AG04450 (cell line): ENCODE measurements around the gene TP53TG5. TPM values are rescaled to one million over a fixed set of nuclear protein-coding genes. Genes with fewer than 3 reads are reported as not detected.

Experiments used
- CTCF ChIA-PET: fragments of 300-600, 350-600 bp; formaldehyde crosslinking; extraction: SDS; loops from one replicate; lab custom pipeline; 2022; ENCODE audit warnings: antibody characterized with exemption, inconsistent platforms; lab: Charles Lee
- POLR2A ChIA-PET: fragments of 350-600 bp; formaldehyde crosslinking; extraction: SDS; loops from one replicate; lab custom pipeline; 2021; ENCODE audit warnings: antibody characterized with exemption, inconsistent platforms; lab: Yijun Ruan, JAX
- DNase-seq: peaks from one replicate; pipeline ENCODE4 v3.0.0-alpha.2; 2011; ENCODE audit warnings: low read depth, low spot score
- H3K27ac ChIP-seq: one replicate; pipeline ENCODE4 v1.5.1; 2012; ENCODE audit warnings: low read depth, low read length, control low read depth
- H3K27me3 ChIP-seq: one replicate; pipeline ENCODE4 v1.6.0; 2012; ENCODE audit warnings: low read length; ENCODE audit not compliant: control insufficient read depth, insufficient read depth
- H3K4me3 ChIP-seq: 2 replicates; pipeline ENCODE4 v1.5.1; 2011; ENCODE audit warnings: mild to moderate bottlenecking, low read depth, low read length, control low read depth
- H3K9me3 ChIP-seq: 2 replicates; pipeline ENCODE4 v1.5.1; 2012; ENCODE audit warnings: low read length; ENCODE audit not compliant: control insufficient read depth, insufficient read depth
- polyA plus RNA-seq: library from polyadenylated mRNA; depleted of rRNA; stranded (reverse); fragments of >200 nt; gene quantifications from 2 replicates; pipeline ENCODE4 v1.2.3, GENCODE V29; 2011
- TF ChIP-seq, protein P1 (sequence below): IDR thresholded peaks from 2 replicates; pipeline ENCODE4 v1.5.1; 2011; ENCODE audit warnings: low read depth, low read length, control low read depth, inconsistent platforms

The TP53TG5 gene
- polyA plus RNA-seq, 1 experiment: not detected

DNA sequence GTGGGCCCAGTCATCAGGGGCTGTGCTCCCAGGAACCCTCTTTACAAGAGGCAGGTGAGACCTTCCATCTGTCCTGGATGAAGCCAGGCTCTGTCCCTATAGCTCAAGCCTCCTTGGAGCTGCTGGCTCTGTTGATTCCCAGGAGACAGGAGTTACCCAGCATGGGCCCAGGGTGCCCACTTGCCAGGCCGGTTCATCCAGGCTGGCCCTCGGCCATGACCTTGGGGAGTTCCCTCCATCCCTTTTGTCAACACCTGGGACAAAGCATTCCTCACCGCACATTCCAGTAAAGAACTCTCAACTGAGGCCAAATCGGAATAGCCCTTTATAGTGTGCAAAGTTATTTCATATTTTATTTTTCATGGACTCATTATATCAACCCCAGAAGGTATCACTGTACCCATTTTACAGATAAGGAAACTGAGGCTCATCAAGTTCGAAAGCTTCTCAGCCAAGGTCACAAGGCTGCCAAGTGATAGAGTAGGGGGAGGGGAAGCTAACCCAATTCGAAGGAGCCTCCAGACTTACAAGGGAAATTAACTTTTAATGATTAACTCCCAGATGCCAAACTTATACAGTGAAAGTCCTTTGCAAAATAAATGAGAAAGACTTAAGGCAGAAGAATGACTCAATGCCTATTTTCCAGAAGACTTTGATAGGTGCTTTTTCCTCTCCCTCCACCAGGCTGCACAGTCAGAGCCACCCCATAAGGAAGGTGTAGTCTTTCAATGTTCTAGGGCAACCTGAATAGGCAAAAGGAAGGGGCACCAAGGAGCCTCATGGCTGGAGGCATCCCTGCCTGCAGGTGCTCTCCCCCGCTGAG is 48.4 kb downstream of the TP53TG5 start:
- no peak for DNase-seq
- H3K27ac ChIP-seq: no peak overlapping the region
- no peaks in the 10 kb centered on the region for H3K27me3 ChIP-seq
- POLR2A ChIA-PET: interaction anchor here (0.6 to 0.8 kb wide), 3 partner anchors 8 to 641 kb away, joined by 3 to 11 read pairs (median 4); partner anchors contain the start of gene SYS1
- CTCF ChIA-PET: interaction anchor here (1.1 to 1.6 kb wide), 2 partner anchors 18 to 107 kb away, joined by 3 to 8 read pairs; no protein-coding TSS in a partner anchor
- H3K4me3 ChIP-seq: no peak overlapping the region
- H3K9me3 ChIP-seq: no peaks in the 10 kb centered on the region
- TF ChIP-seq, protein P1, sequence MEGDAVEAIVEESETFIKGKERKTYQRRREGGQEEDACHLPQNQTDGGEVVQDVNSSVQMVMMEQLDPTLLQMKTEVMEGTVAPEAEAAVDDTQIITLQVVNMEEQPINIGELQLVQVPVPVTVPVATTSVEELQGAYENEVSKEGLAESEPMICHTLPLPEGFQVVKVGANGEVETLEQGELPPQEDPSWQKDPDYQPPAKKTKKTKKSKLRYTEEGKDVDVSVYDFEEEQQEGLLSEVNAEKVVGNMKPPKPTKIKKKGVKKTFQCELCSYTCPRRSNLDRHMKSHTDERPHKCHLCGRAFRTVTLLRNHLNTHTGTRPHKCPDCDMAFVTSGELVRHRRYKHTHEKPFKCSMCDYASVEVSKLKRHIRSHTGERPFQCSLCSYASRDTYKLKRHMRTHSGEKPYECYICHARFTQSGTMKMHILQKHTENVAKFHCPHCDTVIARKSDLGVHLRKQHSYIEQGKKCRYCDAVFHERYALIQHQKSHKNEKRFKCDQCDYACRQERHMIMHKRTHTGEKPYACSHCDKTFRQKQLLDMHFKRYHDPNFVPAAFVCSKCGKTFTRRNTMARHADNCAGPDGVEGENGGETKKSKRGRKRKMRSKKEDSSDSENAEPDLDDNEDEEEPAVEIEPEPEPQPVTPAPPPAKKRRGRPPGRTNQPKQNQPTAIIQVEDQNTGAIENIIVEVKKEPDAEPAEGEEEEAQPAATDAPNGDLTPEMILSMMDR: peak; percentile 18; the same call in 1 of the 2 replicates

DNA sequence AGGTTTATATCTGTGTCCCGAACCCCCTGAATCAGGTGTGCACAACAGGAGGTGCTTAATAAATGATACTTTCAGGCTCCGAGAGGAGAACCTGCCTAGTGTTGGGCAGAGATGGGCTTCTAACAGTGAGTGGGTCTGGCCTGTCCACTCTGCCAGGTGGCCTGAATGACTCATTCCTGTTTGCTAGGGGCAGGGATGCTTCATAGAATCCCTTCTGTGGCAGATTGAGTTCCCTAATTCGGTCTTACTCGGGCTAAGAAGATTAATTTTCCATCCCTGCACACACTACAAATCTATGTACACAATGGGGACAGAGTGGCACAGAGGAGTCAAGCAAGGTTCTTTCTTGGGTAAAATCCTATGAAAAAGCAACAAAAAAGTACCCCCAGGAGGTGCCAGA is 49.7 kb downstream of the TP53TG5 start:
- POLR2A ChIA-PET: interaction anchor here (0.6 kb wide), 1 partner anchor 209 kb away, joined by 4 read pairs; no protein-coding TSS in a partner anchor

DNA sequence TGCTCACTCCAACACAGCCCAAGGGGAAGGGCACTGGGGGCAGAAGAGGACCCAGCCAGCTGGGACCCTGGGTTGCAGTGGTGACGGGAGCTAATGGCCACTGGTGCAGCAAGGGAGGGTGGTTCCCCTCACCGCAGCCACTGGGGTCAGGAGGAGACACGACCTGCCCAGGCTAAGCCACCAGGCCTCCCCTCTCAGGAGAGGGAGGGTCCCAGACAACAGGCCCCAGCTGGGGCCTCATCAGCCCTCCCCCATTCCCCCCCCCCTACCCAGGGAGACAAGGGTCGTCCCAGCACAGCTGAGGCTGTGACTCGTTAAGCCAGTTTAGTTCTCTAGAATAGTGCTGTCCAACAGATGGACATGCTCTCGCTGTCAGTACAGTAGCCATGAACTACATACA is 52.8 kb downstream of the TP53TG5 start:
- H3K27ac ChIP-seq: peak overlapping the region; percentile 11
- CTCF ChIA-PET: interaction anchor here (0.8 to 3.0 kb wide), 7 partner anchors 10 to 446 kb away, joined by 3 to 28 read pairs (median 4); no protein-coding TSS in a partner anchor

More for the DNA sequence above, 49.7 kb downstream of the TP53TG5 start:
- TF ChIP-seq, protein P1: no peak
- Histone ChIP-seq H3K4me3 (no peak overlapping the region), H3K27me3 (no peaks in the 10 kb centered on the region), H3K27ac (peak overlapping the region; percentile 3), H3K9me3 (no peaks in the 10 kb centered on the region)
- DNase-seq: no peak
- CTCF ChIA-PET: interaction anchor here (0.5 to 2.2 kb wide), 4 partner anchors 10 to 108 kb away, joined by 3 to 11 read pairs (median 6); partner anchors contain the start of gene SYS1

DNA sequence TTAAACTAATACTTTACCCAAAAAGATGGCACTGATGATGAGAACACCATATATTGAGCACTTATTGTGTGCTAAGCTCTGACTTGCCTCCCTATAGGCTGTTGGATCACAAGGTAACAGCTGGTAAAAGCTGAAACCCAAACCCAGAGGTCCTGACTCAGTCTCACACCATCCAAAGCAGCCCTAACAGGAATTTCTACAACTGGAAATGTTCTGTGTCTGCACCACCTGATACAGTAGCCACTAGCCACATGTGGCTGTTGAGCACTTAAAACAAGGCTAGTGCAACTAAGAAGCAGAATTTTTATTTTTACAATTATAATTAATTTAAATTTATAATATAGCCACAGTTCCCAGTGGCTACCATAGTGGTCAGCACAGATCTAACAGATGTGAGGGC is 54.4 kb downstream of the TP53TG5 start:
- CTCF ChIA-PET: interaction anchor here (2.2 to 2.3 kb wide), 2 partner anchors 113 to 447 kb away, joined by 12 to 19 read pairs; no protein-coding TSS in a partner anchor

More for the DNA sequence above, 52.8 kb downstream of the TP53TG5 start:
- Histone ChIP-seq H3K9me3 (no peaks in the 10 kb centered on the region), H3K27me3 (no peaks in the 10 kb centered on the region), H3K4me3 (no peak overlapping the region)
- POLR2A ChIA-PET: no interaction called here
- DNase-seq: no peak
- TF ChIP-seq, protein P1: no peak

More for the DNA sequence above, 54.4 kb downstream of the TP53TG5 start:
- H3K9me3 ChIP-seq: no peaks in the 10 kb centered on the region
- no peak overlapping the region for H3K4me3 ChIP-seq
- POLR2A ChIA-PET: interaction anchor here (0.6 to 1.9 kb wide), 5 partner anchors 21 to 434 kb away, joined by 3 to 7 read pairs (median 5); no protein-coding TSS in a partner anchor
- H3K27ac ChIP-seq: peak overlapping the region; percentile 31
- TF ChIP-seq, protein P1: no peak
- no peak for DNase-seq
- no peaks in the 10 kb centered on the region for H3K27me3 ChIP-seq
